ENCODE data around the gene GALNT9.

DNA sequence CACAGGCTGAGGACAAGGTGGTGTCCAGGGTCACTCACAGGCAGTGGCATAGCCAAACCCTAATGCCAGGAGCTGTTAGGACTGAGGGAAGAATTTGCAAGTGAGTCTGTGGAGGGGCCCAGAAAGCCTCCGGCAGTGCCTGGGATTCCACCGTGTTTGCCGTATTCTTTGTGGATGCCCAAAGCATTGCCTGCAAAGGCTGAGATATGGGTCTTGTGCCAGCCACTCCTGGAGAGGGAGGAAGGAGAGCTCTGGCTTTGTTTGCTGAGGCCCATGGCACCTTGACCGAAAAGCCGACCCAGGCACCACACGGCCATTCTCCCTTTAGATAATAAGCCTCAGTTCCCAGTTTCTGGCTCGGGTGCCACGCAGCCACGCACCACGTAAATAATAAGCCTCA is 35.8 kb upstream of the GALNT9 start:
- TF ChIP-seq, protein P1, sequence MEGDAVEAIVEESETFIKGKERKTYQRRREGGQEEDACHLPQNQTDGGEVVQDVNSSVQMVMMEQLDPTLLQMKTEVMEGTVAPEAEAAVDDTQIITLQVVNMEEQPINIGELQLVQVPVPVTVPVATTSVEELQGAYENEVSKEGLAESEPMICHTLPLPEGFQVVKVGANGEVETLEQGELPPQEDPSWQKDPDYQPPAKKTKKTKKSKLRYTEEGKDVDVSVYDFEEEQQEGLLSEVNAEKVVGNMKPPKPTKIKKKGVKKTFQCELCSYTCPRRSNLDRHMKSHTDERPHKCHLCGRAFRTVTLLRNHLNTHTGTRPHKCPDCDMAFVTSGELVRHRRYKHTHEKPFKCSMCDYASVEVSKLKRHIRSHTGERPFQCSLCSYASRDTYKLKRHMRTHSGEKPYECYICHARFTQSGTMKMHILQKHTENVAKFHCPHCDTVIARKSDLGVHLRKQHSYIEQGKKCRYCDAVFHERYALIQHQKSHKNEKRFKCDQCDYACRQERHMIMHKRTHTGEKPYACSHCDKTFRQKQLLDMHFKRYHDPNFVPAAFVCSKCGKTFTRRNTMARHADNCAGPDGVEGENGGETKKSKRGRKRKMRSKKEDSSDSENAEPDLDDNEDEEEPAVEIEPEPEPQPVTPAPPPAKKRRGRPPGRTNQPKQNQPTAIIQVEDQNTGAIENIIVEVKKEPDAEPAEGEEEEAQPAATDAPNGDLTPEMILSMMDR (IDR thresholded peaks at IDR 0.05): no peak
- TF ChIP-seq POLR2A (IDR thresholded peaks at IDR 0.05; ENCODE audit: low read depth): no peak
- no peak for TF ChIP-seq POLR2AphosphoS5 (IDR thresholded peaks at IDR 0.05)
